Heart left ventricle (tissue), 16 donors: ENCODE data around the gene DLGAP4. TPM values are rescaled to one million over a fixed set of nuclear protein-coding genes. Genes with fewer than 3 reads are reported as not detected.

Source experiments
- ATAC-seq, 4 donors: fragments of 200-7000 bp; cut with Tn5 transposase; one replicate each; pipeline ENCODE4 v1.9.1; 2020 to 2022; ENCODE audit warnings: moderate library complexity in 4 of 4, mild to moderate bottlenecking in 3 of 4, moderate number of reproducible peaks in 1 of 4
- DNase-seq, 5 donors: peaks; one replicate each; pipeline ENCODE4 v3.0.0-alpha.2; 2020
- H3K27ac ChIP-seq, 12 donors: fragments of 200-600 bp; sonication (generic) in 4 of 12; one replicate each; pipeline versions ENCODE4 v1.5.0 to v1.8.0; 2016 to 2022; ENCODE audit warnings: mild to moderate bottlenecking in 2 of 12
- H3K27me3 ChIP-seq, 9 donors: fragments of 200-600 bp; sonication (generic) in 2 of 9; one replicate each; pipeline versions ENCODE4 v1.5.1 to v1.8.0; 2016 to 2022; ENCODE audit warnings: mild to moderate bottlenecking in 3 of 9
- H3K36me3 ChIP-seq, 9 donors: fragments of 200-600 bp; sonication (generic) in 2 of 9; one replicate each; pipeline versions ENCODE4 v1.5.0 to v1.8.0; 2018 to 2022; ENCODE audit warnings: mild to moderate bottlenecking in 2 of 9
- H3K4me1 ChIP-seq, 12 donors: fragments of 200-600 bp; sonication (generic) in 4 of 12; one replicate each; pipeline versions ENCODE4 v1.5.0 to v1.8.0; 2016 to 2022; ENCODE audit warnings: mild to moderate bottlenecking in 3 of 12
- H3K4me3 ChIP-seq, 12 donors: fragments of 200-600 bp; sonication (generic) in 4 of 12; one replicate each; pipeline versions ENCODE4 v1.5.0 to v1.8.0; 2017 to 2022; ENCODE audit warnings: mild to moderate bottlenecking in 9 of 12, moderate library complexity in 4 of 12
- H3K9me3 ChIP-seq, 12 donors: fragments of 200-600 bp; sonication (generic) in 4 of 12; one replicate each; pipeline versions ENCODE4 v1.5.0 to v1.8.0; 2016 to 2022; ENCODE audit warnings: mild to moderate bottlenecking in 1 of 12
- CTCF ChIP-seq, 12 donors: fragments of 200-600 bp; sonication (generic) in 4 of 12; IDR thresholded peaks; one replicate each; pipeline versions ENCODE4 v1.5.0 to v1.8.0; 2018 to 2022; ENCODE audit warnings: antibody characterized with exemption in 12 of 12, mild to moderate bottlenecking in 5 of 12
- POLR2A ChIP-seq, 2 donors: fragments of 450-650 bp; IDR thresholded peaks; one replicate each; pipeline ENCODE4 v1.6.1; 2017; ENCODE audit warnings: antibody characterized with exemption in 2 of 2, mild to moderate bottlenecking in 2 of 2, moderate library complexity in 2 of 2
- WGBS, 4 donors: extraction: QIAGEN DNeasy Blood & Tissue Kit in 2 of 4; methylation state at CpG; one replicate each; pipeline versions ENCODE4 v1.1.5 to v1.1.7; 2013 to 2018; 5-methylcytosine and 5-hydroxymethylcytosine counted together
- intact Hi-C, 10 donors: fragments of 100-400 bp; cut with DNase I; formaldehyde crosslinking; loops; one replicate each; pipeline versions ENCODE4 v1.11.1 to v1.14.2; 2022
- polyA plus RNA-seq, 2 donors: library from polyadenylated mRNA; stranded (reverse); fragments of 200-250 nt; gene quantifications; one replicate each; pipeline ENCODE4 v1.2.3, GENCODE V29; 2013
- total RNA-seq, 9 donors: library from RNA; depleted of rRNA in 2 of 9; stranded (reverse); fragments of >200 nt in 2 of 9; fragmentation: NEBNext Ultra II Directional in 3 of 9; extraction: Animal tissue kit (Norgen Biotek cat#: 25700) in 3 of 9; gene quantifications; one replicate each; pipeline versions ENCODE4 v1.1.0 to v1.2.4, GENCODE V29; 2016 to 2023
- donor health status: ischemic (EF 13 %, LVEDD 7.1; RV severe dilation, severe dysfunction).
- donor health status: healthy with polysubstance abuse.
- donor health status: DM: no; HTN: yes; CAD: no.
- donor health status: DM: no; HTN: no; CAD: no.
- donor health status: ischemic (EF 25% LVEDD 6.9; RV normal size, moderate dysfunction).
- donor health status: ischemic (EF 25% LVEDD 5.7; RV mildly dilated, moderate dysfunction).
- donor health status: healthy.
- donor health status: DM: yes; HTN: yes; CAD: no.
- donor health status: ischemic (EF 35%, LVEDD 5.7; RV mildly dilated, moderate dysfunction).
- donor health status: nonischemic (EF 11% LVEDD 7.7; RV severe dilation, severe dysfunction).
- donor health status: DM: yes; HTN: yes; CAD: no.
- donor health status: PGD.
- donor health status: ischemic (EF 29% LVEDD 5.4; RV normal size, mild dysfunction).
- donor health status: nonischemic (EF 23%, LVEDD 6.1; RV moderate dilation, normal function).

DLGAP4 gene
- total and polyA plus RNA-seq, 11 donors = 25.6 to 76.7 (median 55.1) TPM

DNA sequence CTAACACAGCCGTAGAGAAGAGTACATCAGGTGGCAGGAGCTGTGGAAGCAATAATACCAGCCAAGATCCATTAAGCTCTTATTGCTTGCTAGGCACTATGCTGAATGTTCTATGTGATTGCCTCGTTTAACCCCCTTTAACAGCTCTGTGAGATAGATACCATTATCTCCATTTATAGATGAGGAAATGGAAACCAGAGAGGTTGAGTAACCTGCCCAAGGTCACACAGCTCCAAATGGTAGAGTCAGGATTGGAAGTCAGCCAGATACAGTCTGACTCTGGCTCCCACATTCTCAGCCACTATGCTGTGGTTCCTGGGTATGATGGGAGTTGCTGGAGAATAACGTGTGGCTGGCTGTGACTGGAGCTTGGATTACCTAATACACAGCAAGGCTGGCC, 92.4 kb downstream of the DLGAP4 start:
- Histone ChIP-seq H3K4me1 (peaks cover 0 to 4% (median 0%) of the 10 kb centered on the region in 12 donors), H3K27ac (no peak overlapping the region), H3K27me3 (peaks cover 0 to 37% (median 11%) of the 10 kb centered on the region in 9 donors), H3K36me3 (no peaks in the 10 kb centered on the region), H3K9me3 (peaks cover 0 to under 1% (median 0%) of the 10 kb centered on the region in 12 donors), H3K4me3 (no peak overlapping the region)
- 61 to 76% (median 70%) methylated on average over 3 of the region's 3 CpGs for WGBS, 4 donors
- ATAC-seq (no peak), DNase-seq (no peak)
- TF ChIP-seq POLR2A (IDR thresholded peaks at IDR 0.05) (no peak), CTCF (IDR thresholded peaks at IDR 0.05) (no peak)
- intact Hi-C loops = loop anchor here in 1 of 10 donors (10.0 kb wide), 1 partner anchor 64 kb away; no protein-coding TSS in a partner anchor

DNA sequence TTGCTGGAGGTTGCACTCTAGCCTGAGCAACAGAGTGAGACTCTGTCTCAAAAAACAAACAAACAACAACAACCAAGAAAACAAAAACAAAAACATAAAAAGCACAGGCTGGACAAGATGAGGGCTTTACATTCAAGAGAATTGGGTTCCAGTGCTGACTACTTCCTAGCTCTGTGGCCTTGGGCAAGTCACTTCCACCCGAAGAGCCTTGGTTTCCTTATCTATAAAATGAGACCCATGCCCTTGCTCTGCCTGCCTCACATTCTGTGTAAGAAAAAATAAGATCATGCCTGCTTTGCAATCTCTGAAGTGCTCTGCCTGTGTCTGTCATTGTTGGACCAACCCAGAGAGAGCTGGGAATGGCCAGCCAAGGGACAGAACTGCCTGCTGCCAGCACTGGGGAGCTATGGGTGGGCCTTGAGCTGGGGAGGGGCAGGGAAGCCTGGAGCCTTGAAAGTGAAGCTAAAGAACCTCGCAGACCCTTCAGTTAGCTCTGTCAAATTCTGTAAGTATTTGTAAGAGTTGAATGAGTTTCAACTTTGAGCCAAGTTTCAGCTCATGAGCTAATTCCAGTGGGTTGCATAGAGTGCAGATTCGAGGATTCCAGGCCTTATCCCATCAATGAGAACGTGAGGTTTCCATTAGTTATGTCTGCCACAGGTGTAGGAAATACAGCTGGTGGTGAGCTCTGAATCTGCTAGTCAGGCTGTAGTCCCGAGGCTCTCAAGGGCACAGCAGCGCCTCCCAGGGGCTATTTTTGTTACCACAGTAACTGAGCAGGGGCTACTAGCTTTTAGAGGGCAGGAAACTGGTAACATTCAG, 93.2 kb downstream of the DLGAP4 start:
- peaks cover 0 to 39% (median 17%) of the 10 kb centered on the region in 9 donors for H3K27me3 ChIP-seq
- H3K27ac ChIP-seq = no peak overlapping the region
- ATAC-seq (no peak), DNase-seq (no peak)
- H3K36me3 ChIP-seq = no peaks in the 10 kb centered on the region
- 29 to 33% (median 32%) methylated on average over 6 of the region's 6 CpGs for WGBS, 4 donors
- H3K4me3 ChIP-seq = no peak overlapping the region
- TF ChIP-seq CTCF (IDR thresholded peaks at IDR 0.05) (peak in 6 of 12 donors; percentile 7 to 32 (median 26)), POLR2A (IDR thresholded peaks at IDR 0.05) (no peak)
- H3K4me1 ChIP-seq = peaks cover 0 to 4% (median 0%) of the 10 kb centered on the region in 12 donors
- peaks cover 0 to 4% (median 0%) of the 10 kb centered on the region in 12 donors for H3K9me3 ChIP-seq
- intact Hi-C loops = loop anchor here in 1 of 10 donors (10.0 kb wide), 1 partner anchor 65 kb away; no protein-coding TSS in a partner anchor

- WGBS, 4 donors = 68 to 71% (median 70%) methylated on average over 7 of the region's 7 CpGs
- Histone ChIP-seq H3K27ac (no peak overlapping the region), H3K4me3 (no peak overlapping the region), H3K4me1 (peaks cover 0 to 4% (median 0%) of the 10 kb centered on the region in 12 donors), H3K36me3 (no peaks in the 10 kb centered on the region), H3K9me3 (peaks cover 0 to 4% (median 0%) of the 10 kb centered on the region in 12 donors), H3K27me3 (peaks cover 0 to 39% (median 17%) of the 10 kb centered on the region in 9 donors)
- no peak for TF ChIP-seq CTCF (IDR thresholded peaks at IDR 0.05)
- no peak for TF ChIP-seq POLR2A (IDR thresholded peaks at IDR 0.05)
- DNase-seq (no peak), ATAC-seq (no peak)
- intact Hi-C loops = loop anchor here in 1 of 10 donors (10.0 kb wide), 1 partner anchor 65 kb away; no protein-coding TSS in a partner anchor
Observed at GRCh38 chr20:36399969-36400545, 93.9 kb downstream of the DLGAP4 start.
